ENCODE measurements around the gene NOTUM.

Gene NOTUM

DNA sequence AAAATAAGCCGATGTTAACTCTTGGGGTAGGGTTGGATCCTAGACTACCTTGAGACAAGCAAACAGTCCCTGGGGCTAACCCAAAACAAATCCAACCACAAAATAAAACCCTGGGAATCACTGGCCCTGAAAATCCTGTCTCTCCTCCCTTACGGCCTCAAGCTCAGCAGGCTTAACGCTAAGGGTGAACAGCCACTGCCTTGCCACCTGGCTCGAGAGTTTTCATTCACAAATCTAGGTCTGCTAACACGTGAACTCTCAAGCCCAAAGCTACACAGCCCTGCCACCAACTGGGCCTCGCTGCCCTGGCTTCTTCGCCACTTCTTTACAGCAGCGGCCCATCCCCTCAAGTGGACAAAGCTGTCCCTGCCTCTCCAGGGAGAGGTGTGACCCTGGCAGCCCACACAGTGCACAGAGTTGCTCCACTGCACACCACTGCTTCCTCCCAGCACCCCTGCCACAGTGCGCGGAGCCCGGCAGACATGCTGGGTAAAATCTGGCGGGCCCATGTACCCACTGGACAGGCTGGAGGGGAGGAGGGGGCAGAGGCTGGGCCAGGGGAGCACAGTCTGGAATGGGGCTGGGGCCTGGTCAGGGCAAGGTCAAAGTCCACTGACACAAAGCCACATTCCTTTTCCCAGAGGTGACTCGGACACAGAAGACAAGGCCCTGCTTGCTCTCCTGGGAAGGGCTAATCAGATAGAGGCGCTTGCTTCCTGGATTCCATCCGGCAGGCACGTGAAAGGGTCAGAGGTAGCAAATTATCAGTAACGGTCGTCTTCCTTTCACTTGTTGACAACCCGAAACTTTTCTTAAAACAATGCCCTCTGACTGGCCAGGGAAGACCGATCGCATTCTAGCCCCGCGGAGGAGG lies 50.8 kb downstream of the NOTUM start:
- DNase-seq (ENCODE audit: low spot score), result no peak

DNA sequence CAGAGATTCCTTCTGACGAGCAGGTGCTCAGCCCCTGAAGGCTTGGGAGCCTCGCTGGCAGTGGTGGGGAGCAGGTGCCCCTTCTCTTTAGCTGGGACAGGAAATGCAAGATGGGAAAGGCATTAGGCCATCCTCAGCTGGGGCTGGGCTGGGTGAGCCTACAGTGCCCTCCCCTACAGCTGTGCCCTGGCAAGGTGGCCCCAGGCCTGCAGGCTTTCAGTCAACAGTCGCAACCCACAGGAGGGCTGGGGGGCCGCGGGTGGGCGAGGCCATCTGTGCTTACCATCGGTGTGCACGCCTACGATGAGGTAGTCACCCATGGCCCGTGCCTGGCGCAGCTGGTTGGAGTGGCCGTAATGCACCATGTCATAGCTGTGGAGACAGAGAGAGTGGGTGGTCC lies 51.8 kb downstream of the NOTUM start:
- no peak for DNase-seq (ENCODE audit: low spot score)

DNA sequence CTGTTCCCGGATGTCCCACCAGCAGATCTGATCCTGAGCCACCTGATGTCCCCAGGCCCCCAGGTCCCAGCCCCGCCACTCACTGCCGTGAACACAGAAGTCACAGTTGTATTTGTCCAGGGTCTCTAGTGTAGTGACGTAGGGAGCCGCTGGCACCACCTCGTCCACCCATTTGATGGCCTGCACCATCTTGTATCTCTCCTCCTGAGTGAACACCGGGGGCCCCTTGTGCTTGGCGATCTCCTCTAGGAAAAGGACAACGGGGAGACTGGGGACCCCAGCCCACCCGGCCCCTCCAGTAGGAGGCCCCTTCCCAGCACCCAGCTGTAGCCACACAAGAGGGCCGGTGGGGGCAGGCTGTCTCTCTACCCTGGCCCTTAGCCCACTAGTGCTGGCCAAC lies 52.2 kb downstream of the NOTUM start:
- no peak for DNase-seq (ENCODE audit: low spot score)

DNA sequence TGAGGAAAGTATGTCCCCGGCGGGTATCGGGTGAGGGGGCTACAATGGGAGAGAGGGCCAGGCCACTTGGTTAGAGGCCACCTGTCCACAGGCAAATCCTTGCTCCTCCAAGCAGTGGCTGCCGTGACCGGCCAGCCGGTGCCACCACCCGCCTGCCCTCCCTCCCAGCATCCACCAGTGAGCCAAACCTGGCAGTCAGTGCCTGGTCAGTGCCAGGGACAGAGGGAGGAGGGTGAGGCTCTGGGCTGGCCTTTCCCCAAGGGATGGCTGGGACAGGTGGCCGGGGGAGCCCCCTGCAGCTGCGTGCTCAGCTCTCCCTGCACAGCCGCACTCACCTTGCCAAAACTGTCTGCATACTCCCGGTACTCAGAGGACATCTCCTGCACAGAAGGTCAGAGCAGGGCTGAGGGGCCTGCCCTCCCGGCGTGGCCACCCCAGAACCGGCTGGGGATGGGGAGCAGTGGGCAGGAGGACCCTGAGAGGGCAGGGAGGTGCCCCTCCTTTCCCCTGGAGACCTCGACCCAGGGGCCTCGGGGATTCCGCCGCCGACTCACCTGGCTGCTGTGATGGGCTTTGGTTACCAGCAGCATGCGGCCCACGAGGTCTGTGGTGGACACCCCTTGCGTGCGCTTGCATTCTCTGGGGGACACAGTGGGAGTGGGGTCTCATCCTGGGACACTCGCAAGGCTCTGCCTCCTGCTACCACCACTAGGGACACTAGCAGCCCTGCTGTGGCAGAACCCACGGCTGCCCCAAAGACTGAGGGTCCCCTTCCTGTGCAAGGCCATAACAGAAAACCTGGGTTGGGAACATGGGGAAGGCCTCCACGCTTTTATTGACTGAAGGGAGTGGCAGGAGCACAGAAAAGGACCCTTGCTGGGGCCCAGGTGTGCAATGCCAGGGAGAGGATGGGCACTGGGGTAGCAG lies 53.5 kb downstream of the NOTUM start:
- no peak for DNase-seq (ENCODE audit: low spot score)

DNA sequence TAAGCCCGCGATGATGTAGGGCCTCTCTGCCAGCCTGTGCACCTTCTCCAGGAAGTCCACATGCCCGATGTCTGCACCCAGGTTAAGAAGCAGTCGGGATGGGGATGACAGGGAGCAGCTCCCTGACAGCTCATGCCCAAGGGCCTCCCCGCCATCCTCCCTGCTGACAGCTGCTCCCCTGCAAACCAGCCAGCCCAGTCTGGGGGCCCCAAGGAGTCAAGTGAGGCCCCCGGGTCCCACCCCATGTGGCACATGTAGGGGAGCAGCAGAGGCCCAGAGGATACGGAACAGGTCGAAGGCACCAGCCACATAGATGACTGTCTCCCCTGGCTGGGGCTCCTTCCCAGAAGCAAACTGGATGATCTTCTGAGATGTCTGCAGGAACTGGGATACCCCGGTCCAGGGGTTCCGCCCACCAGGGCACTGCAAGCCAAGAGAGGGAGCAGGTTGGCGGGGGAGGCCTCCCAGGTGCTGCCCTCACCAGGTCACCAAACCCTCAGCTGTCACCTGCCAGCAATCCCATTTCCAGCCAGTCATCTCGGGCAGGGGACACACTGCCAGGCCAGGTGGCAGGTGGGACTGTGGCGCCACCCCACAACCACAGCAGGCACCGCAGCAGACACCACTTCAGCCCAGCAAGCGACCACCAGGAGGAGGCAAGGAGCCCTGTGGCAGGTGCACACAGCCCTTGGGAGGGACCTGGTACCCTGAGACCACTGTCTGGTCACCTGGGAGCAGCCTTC lies 54.3 kb downstream of the NOTUM start:
- no peak for DNase-seq (ENCODE audit: low spot score)

DNA sequence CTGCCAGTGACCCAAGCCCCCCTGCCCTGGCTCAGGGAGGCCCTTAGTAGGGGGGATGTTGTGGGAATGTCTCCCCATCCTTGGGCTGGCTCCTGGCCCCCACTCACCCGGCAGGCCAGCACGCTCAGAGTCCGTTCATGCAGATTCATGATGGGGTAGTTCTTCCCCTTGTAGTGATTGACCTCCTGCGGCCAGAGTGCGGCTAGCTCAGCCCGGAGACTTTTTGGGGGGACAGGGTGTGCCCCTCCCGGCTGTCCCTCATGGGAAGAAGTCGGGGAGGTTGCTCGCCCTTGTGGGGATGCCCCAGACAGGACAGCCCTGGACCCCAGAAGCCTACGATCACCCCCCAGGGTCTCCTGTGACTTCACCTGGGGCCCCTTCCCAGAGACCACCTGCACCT lies 55.0 kb downstream of the NOTUM start:
- DNase-seq (ENCODE audit: low spot score), result no peak

DNA sequence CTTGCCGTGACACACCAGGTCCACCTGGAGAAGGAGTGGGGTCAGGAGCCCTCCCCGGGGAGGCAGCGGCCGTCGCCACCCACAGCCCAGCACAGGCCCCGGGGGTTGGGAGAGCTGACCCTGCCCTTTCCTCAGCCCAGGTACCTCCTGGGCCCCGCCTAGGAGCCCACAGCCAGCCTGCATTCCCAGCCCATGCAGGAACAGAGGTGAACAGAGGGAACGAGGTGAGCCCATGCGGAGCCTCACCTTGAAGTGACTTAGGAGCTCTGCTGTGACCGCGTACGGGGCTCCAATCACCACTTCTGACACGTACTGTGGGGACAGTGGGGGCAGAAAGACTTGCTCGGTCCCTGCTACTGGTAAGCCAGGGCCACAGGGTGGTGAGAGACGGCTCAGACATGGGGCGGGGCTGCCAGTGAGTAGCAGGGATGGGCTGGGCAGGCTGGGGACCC lies 55.5 kb downstream of the NOTUM start:
- no peak for DNase-seq (ENCODE audit: low spot score)

DNA sequence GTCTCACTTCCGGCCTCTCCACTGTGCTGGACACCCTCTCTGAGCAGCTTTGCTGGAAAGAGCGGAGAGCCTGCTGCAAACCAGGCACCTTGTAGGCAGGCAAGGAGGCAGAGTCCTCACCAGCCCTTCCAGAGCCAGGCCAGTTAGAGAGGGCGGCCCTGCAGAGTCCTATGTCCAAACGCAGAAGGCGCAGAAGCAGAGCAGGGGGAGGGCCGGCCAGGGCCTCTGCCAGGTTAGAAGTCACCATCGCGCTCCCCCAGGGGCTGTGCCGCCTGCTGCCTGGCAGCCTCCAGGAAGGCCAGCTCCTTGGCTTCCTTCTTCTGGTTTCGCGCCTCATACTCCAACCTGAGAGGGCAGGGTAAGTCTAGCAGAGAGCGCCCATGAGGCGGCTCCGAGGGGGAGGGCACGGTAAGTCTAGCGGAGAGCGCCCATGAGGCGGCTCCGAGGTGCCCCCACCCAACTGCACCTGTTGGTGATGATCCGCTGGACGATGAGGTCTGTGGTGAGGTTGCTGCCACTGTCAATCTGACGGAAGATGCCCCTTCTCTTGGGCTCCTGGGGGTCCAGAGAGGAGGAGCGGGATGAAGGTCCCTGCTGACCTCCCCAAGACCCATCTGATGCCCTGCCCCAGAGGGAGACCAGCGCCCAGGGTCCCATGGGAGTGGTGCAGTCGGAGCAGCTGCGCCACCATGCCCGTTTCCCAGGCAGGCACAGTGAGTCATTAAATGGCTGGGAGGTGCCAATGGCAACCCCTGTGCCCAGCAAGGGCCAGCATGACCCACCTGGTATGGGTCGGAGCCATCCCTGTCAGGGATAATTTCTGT lies 56.2 kb downstream of the NOTUM start:
- no peak for DNase-seq (ENCODE audit: low spot score)

DNA sequence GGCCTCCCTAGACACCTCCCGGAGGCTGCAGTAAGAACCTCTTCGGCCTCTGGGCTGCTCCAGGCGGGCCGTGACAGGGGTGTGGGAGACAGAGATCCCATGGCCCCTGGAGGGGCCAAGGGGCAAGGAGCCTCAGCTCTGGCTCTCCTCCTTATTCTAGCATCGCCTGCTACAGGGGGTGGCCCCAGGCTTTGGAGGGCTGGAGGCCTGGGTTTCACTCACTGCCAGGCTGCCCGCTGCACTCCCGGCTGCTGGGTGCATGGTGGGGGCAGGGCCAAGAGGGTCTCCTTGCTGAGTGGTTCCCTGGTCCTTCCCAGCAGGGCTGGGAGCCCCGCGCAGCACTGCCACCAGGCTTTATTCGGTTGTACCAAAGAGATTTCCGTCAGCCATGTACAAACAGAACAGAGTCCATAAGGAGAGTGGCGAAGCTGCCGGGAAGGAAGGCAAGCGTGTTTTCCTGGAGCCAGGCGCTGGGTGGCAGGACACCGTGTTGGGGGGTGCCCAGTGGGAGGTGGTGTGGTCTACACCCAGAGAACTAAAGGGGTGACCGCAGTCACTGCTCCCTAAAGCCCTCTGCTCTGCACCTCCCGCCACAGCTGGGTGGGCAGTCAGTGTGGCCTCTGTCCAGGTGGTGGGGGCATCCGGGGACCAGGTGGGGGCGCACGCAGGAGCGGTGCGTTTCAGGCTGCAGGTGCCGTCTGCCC lies 56.9 kb downstream of the NOTUM start:
- no peak for DNase-seq (ENCODE audit: low spot score)

DNA sequence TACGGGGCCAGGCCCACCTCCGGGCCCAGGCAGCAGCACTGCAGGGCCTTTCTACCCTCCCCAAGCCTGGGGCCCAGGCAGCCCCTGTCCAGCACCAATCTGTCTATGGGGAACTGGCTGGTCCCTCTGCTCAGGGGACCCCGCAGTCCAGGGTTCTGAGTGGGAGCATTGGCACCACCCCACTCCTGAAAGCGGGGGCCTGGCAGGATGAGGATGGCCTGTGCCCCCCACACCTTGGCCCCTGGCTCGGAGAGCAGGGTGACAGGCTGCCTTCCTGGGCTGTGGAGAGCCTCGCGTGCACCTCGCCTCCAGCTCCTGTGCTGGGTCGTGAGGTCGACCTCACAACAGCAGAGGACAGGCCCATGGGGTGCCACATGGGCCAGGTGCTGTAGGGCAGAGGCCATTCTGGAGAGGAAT lies 57.6 kb downstream of the NOTUM start:
- no peak for DNase-seq (ENCODE audit: low spot score)

DNA sequence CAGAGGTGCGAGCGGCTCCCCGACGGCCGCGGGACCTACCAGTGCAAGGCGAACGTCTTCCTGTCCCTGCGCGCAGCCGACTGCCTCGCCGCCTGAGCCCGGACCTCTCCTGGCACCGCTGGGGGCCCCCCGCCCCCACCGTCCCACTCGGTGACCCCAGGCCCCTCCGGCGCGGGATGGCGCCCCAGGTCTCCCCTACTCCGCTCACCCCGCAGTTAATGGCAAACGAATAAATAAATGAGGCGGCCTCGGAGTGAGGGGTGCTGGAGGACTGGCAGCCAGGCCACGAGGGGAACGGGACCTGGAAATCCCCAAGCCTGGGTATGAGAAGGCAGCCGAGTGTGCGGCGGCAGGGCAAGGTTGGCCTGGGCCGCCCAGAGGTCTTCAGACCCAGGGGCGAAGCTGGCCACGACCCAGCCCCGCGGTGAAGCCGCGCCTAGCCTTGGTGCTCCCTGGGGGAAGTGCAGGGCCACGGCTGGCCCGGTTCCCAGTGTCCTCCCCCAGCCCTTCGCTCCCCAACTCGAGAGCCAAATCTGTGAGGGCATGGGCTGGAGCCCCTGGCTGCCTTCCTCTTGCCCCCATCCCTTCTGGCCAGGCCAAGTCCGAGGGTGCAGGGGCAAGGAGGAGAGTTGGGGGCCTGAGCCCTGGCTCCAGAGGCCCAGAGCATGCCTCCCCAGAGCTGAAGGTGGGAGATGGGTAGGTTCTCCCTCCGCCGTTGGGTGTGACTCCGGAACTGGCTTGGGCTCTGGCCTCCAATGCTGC lies 58.2 kb downstream of the NOTUM start:
- DNase-seq (ENCODE audit: low spot score), result no peak

Data from LoVo (cell line).